GM19035 (cell line): ENCODE measurements around the gene CERS6.
A peak's percentile ranks its signal among the peaks of the same experiment; 100 is the strongest.

Experiments used
- ATAC-seq: cut with Tn5 transposase; IDR thresholded peaks from one replicate; pipeline ENCODE4 v1.9.1; 2021; ENCODE audit not compliant: unreplicated experiment

Gene CERS6

GRCh38 chr2:168722592-168722991 lies 266.5 kb downstream of the CERS6 start:
- no peak for ATAC-seq

- no peak for ATAC-seq
These were observed 267.3 kb downstream of the CERS6 start for GRCh38 chr2:168723275-168723899.

DNA sequence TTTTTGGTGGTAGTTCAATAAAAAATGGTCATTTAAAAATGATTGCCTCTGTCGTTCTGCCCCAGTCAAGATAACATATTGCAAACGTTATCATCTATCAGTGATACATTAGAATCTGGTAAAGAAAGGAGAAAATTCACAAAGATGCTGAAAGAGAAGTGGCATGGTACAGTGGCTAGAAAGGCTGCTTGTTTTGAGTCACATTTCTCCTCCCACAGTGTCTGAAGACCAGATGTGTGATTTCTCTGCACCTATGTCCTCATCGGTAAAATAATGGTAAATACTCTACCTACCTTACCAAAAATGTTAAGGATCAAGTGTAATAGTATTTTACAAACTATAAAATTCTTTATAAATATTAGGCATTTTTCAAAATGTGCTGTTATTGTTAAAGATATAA lies 270.3 kb downstream of the CERS6 start:
- no peak for ATAC-seq

GRCh38 chr2:168727904-168728470 lies 271.9 kb downstream of the CERS6 start:
- ATAC-seq = no peak

- no peak for ATAC-seq
These were observed 273.4 kb downstream of the CERS6 start for GRCh38 chr2:168729455-168729854.

GRCh38 chr2:168730344-168730743 lies 274.3 kb downstream of the CERS6 start:
- no peak for ATAC-seq

GRCh38 chr2:168731002-168731401 lies 274.9 kb downstream of the CERS6 start:
- no peak for ATAC-seq

DNA sequence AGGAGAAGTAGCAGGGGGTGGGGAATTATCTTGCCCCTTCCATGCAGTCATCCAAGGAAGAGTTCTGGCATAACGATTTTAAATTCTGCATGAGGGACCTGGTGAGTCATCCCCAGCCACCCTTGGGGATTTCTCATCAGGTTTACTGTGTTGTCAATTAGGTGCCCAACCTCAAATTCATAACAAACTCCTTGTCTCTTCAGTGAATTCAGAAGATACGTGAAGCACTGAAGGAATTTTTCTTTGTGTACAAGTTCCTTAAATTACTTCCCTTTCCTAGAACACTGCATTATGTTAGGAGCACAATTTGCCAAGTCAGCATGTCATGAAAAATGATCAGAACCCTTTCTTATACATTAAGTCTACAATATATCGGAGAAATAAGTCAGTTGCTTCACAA lies 275.5 kb downstream of the CERS6 start:
- no peak for ATAC-seq

GRCh38 chr2:168732100-168732499 lies 276.0 kb downstream of the CERS6 start:
- ATAC-seq = no peak

- no peak for ATAC-seq
These were observed 276.4 kb downstream of the CERS6 start for GRCh38 chr2:168732506-168732905.

DNA sequence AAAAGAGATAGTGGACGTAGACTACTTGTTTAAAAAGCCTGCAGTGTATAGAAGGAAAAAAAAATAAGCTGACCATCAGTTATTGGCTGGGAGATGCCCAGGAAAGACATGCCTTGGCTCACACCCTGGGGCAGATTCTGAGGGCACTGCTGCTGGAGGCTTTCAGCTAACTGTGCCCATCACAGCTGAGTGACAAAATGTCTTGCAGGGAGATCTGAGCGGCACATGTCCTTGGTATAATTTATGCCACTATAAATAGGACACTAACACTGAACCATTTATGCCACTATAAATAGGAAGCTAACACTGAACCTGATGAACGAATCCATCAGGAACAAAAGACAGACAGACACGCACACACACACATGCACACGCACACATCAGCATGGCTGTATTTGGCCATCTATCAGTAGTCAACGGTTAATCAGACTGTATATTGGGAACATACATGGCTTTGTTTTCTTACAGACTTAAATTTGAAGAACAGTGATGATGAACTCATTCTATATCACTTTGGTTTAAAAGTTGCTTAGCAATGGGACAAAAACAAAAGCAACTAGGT lies 278.2 kb downstream of the CERS6 start:
- no peak for ATAC-seq

- ATAC-seq = no peak
These were observed 280.8 kb downstream of the CERS6 start for GRCh38 chr2:168736649-168737445.

DNA sequence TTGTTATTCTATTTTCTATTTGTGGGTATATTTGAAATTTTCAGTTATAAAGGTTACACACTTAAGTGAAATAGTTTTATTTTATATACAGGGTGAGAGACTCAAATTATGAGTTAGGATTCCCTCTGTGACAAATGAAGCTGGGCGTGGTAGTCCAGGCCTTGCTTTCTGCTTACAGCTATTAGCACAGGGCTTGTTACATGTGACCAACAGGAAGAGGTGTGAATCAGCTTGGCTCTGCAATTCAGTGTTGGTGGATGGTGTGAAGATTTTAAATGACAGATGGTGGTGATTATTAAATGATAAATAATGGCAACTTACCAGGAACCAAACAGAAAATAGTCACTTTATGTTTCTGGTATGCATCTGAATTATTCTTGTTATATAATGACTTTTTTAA lies 282.0 kb downstream of the CERS6 start:
- ATAC-seq = no peak

DNA sequence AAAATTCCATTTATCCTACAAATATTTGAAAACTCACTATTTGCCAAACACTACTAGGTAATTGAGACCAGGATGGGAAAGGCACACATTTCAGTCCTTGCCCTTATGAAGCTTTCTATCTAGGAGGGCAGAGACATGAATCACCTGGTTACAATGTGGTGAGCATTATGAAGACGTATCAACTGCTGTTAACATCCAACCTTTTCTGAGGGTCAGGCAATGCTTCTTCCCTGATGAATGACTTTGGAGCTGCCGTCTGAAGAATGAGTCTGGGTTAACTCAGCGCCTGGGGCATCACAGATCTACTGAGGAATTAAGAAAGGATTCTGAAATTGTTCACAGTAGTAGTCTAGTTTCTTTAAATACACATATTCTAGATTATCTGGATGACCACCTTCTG lies 284.3 kb downstream of the CERS6 start:
- no peak for ATAC-seq

- no peak for ATAC-seq
These were observed 284.7 kb downstream of the CERS6 start for GRCh38 chr2:168740788-168741187.

- ATAC-seq = no peak
These were observed 286.3 kb downstream of the CERS6 start for GRCh38 chr2:168742258-168742932.

DNA sequence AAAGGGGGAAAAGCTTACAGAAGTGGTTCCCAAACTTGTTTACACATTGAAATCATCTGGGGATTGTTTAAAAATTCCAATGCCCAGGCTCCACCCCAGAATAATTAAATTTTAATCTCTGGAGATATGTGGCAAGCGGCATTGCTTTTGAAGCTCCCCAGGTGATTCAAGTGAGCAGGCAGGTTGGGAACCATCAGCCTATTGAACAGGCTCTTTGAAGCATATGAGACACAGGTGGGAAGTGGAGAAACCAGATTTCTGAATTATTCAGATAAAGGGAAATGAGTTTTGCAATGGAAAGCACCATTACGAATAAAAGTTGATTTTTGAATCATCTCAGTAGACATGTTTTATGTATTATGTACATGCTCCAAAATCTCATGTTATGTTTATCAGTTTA lies 288.8 kb downstream of the CERS6 start:
- no peak for ATAC-seq

- ATAC-seq = no peak
These were observed 292.4 kb downstream of the CERS6 start for GRCh38 chr2:168748461-168748860.

DNA sequence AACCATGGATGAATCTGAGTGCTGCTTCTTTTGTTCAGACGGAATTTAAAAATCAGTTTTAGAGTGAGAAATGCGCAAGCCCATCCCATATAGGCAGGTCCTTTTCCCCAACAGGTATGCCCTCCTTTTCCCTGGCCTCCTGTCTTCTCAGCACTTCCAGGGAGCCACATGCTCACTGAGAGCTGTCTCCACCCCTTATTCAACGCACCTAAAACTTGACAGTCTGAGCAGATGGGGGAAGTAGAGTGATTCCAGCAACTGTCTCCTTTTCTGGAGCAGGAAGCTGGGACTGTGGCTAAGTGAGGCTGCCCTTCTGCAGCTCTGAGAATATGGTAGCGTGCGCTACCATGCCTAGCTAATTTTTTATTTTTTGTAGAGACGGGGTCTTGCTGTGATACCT lies 293.2 kb downstream of the CERS6 start:
- ATAC-seq = no peak

DNA sequence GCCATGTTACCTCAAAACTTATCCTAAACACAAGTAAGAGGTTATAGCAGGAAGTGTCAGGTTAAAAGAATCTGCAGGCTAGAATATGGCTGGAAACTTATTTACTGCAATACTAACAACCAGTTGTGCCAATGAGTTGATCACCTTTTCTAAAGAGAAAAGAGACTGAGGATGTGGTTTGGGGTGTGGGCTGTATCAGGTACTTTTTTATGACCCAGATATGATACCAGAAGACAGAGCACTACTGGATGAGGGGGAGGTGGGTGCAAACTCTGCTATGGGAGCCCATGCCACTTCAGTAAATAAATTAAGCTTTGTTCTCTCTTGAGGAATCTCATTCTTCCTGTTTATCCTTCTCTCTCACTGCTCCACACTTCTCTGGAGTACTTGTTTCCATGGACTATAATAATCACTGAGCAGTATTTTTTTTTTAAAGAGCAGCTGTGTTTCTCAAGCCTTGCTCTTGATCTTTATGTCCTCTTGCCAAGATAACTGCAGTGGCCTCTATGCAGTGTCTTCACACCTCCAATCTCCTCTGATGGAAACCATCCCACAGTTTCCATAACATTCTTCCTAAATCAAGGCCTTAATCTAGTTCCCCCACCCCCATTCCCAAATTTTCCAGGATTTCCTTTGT lies 295.1 kb downstream of the CERS6 start:
- peak; percentile 83 for ATAC-seq

DNA sequence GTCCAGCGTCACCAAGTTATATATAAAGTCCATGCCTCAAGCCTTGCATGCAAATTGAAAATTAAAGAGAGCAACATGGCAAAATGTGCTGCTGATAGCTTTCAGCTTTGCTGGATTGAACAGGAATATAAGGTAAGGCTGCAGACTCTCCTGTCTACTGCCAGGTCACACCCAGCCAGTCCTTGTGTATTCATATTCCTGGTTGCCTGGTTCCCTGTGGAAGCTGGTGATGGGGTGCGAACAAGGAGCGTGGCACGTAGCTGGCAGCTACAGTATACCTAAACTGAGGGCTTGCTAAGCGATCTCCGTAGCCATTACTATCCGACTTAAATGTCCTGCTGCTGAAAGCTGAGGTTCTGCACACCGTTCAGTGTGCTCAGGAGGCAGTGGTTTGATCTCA lies 296.3 kb downstream of the CERS6 start:
- ATAC-seq = no peak
